ENCODE data around the gene HOXA13. TPM values are rescaled to one million over a fixed set of nuclear protein-coding genes. Genes with fewer than 3 reads are reported as not detected.

HOXA13 gene
- total RNA-seq, 1 donor from 2014 or later = not detected

- Mint-ChIP-seq H3K36me3 (ENCODE audit: low read depth) (peaks cover 4% of the 10 kb centered on the region), H3K4me1 (peaks cover 7% of the 10 kb centered on the region), H3K27me3 (ENCODE audit: low read depth) (peaks cover 95% of the 10 kb centered on the region), H3K9me3 (no peaks in the 10 kb centered on the region), H3K27ac (ENCODE audit: unreplicated experiment) (no peak overlapping the region), H3K4me3 (peak overlapping the region; percentile 52)
- no peak for DNase-seq (ENCODE audit: low read depth, low spot score)
- no peak for TF ChIP-seq CTCF (conservative IDR thresholded peaks at IDR 0.05)
Observed at GRCh38 chr7:27202018-27202861, 2.3 kb upstream of the HOXA13 start.

GRCh38 chr7:27201580-27202017 lies 1.7 kb upstream of the HOXA13 start:
- DNase-seq (ENCODE audit: low read depth, low spot score) = no peak
- peaks cover 7% of the 10 kb centered on the region for H3K4me1 Mint-ChIP-seq
- peaks cover 4% of the 10 kb centered on the region for H3K36me3 Mint-ChIP-seq (ENCODE audit: low read depth)
- H3K27me3 Mint-ChIP-seq (ENCODE audit: low read depth) = peaks cover 95% of the 10 kb centered on the region
- H3K9me3 Mint-ChIP-seq = no peaks in the 10 kb centered on the region
- TF ChIP-seq CTCF (conservative IDR thresholded peaks at IDR 0.05) = no peak
- no peak overlapping the region for H3K27ac Mint-ChIP-seq (ENCODE audit: unreplicated experiment)
- H3K4me3 Mint-ChIP-seq = peak overlapping the region; percentile 52

GRCh38 chr7:27200761-27201579 lies 1.1 kb upstream of the HOXA13 start:
- no peak for DNase-seq (ENCODE audit: low read depth, low spot score)
- Mint-ChIP-seq H3K27ac (ENCODE audit: unreplicated experiment) (no peak overlapping the region), H3K27me3 (ENCODE audit: low read depth) (peaks cover 95% of the 10 kb centered on the region), H3K9me3 (no peaks in the 10 kb centered on the region), H3K36me3 (ENCODE audit: low read depth) (peaks cover 2% of the 10 kb centered on the region), H3K4me3 (peak overlapping the region; percentile 72), H3K4me1 (peaks cover 7% of the 10 kb centered on the region)
- TF ChIP-seq CTCF (conservative IDR thresholded peaks at IDR 0.05) = no peak

GRCh38 chr7:27198871-27199801 lies 755 bp downstream of the HOXA13 start:
- no peak for DNase-seq (ENCODE audit: low read depth, low spot score)

More at GRCh38 chr7:27198871-27199801, 755 bp downstream of the HOXA13 start:
- H3K9me3 Mint-ChIP-seq = no peaks in the 10 kb centered on the region
- no peak overlapping the region for H3K4me3 Mint-ChIP-seq
- H3K27ac Mint-ChIP-seq (ENCODE audit: unreplicated experiment) = no peak overlapping the region
- peaks cover 95% of the 10 kb centered on the region for H3K27me3 Mint-ChIP-seq (ENCODE audit: low read depth)
- no peaks in the 10 kb centered on the region for H3K36me3 Mint-ChIP-seq (ENCODE audit: low read depth)
- peaks cover 7% of the 10 kb centered on the region for H3K4me1 Mint-ChIP-seq
- no peak for TF ChIP-seq CTCF (conservative IDR thresholded peaks at IDR 0.05)
